ENCODE measurements around the gene CYP2C8.
"Not testable (repeated sequence)": the region's sequence is repeated elsewhere in the genome, so short reads cannot be mapped to it uniquely, and the experiment has no call there.

CYP2C8 gene

GRCh38 chr10:95069286-95069685 is at the start of gene CYP2C8:
CYP2C8 (minus strand) TSS chr10:95069497; CDS start chr10:95069402, 95 bp downstream.
- no peak for DNase-seq (ENCODE audit: low spot score)

GRCh38 chr10:95116869-95117269 is 47.6 kb upstream of the CYP2C8 start:
- no peak for DNase-seq (ENCODE audit: low spot score)

GRCh38 chr10:95110823-95111222 is 41.5 kb upstream of the CYP2C8 start:
- not testable (repeated sequence) for DNase-seq (ENCODE audit: low spot score)

- no peak for DNase-seq (ENCODE audit: low spot score)
These were observed 28.5 kb upstream of the CYP2C8 start for GRCh38 chr10:95097805-95098204.

- no peak for DNase-seq (ENCODE audit: low spot score)
These were observed 26.8 kb upstream of the CYP2C8 start for GRCh38 chr10:95096143-95096542.

GRCh38 chr10:95079626-95080025 is 10.3 kb upstream of the CYP2C8 start:
- DNase-seq (ENCODE audit: low spot score) = not testable (repeated sequence)

GRCh38 chr10:95077556-95077955 is 8.3 kb upstream of the CYP2C8 start:
- no peak for DNase-seq (ENCODE audit: low spot score)

GRCh38 chr10:95071107-95071660 is 1.9 kb upstream of the CYP2C8 start:
- no peak for DNase-seq (ENCODE audit: low spot score)

GRCh38 chr10:95064125-95064524 is 5.2 kb downstream of the CYP2C8 start:
- not testable (repeated sequence) for DNase-seq (ENCODE audit: low spot score)

GRCh38 chr10:95056744-95057363 is 12.4 kb downstream of the CYP2C8 start:
- no peak for DNase-seq (ENCODE audit: low spot score)

GRCh38 chr10:95049919-95050318 is 19.4 kb downstream of the CYP2C8 start:
- no peak for DNase-seq (ENCODE audit: low spot score)

GRCh38 chr10:95048206-95048605 is 21.1 kb downstream of the CYP2C8 start:
- no peak for DNase-seq (ENCODE audit: low spot score)

- DNase-seq (ENCODE audit: low spot score) = no peak
These were observed 30.0 kb downstream of the CYP2C8 start for GRCh38 chr10:95039281-95039680.

GRCh38 chr10:95035332-95036295 is 33.7 kb downstream of the CYP2C8 start:
- no peak for DNase-seq (ENCODE audit: low spot score)

- DNase-seq (ENCODE audit: low spot score) = no peak
These were observed 34.9 kb downstream of the CYP2C8 start for GRCh38 chr10:95034401-95034800.

GRCh38 chr10:95031656-95032055 is 37.6 kb downstream of the CYP2C8 start:
- DNase-seq (ENCODE audit: low spot score) = no peak

GRCh38 chr10:95026461-95026860 is 42.8 kb downstream of the CYP2C8 start:
- DNase-seq (ENCODE audit: low spot score) = no peak

- DNase-seq (ENCODE audit: low spot score) = no peak
These were observed 71.5 kb downstream of the CYP2C8 start for GRCh38 chr10:94997741-94998174.

- DNase-seq (ENCODE audit: low spot score) = no peak
These were observed 76.5 kb downstream of the CYP2C8 start for GRCh38 chr10:94992811-94993210.

- DNase-seq (ENCODE audit: low spot score) = no peak
These were observed 77.9 kb downstream of the CYP2C8 start for GRCh38 chr10:94991243-94991888.

- no peak for DNase-seq (ENCODE audit: low spot score)
These were observed 80.1 kb downstream of the CYP2C8 start for GRCh38 chr10:94989192-94989591.
